RWPE1 (cell line): ENCODE results near the gene FAM199X.

Source experiments
- CTCF ChIA-PET: fragments of 350-600 bp; sonication (Branson Sonifier 250); formaldehyde crosslinking; extraction: SDS; loops from one replicate; lab custom pipeline; 2021; lab: Yijun Ruan, JAX
- POLR2A ChIA-PET: fragments of 400-600 bp; formaldehyde crosslinking; extraction: SDS; loops from one replicate; lab custom pipeline; 2020; ENCODE audit warnings: antibody characterized with exemption; ENCODE audit not compliant: low non-redundant PET; lab: Yijun Ruan, JAX
- DNase-seq: peaks from one replicate; pipeline ENCODE4 v3.0.0; 2012; ENCODE audit warnings: low spot score
- H3K27ac ChIP-seq: fragments of 450-650 bp; 2 replicates; pipeline ENCODE4 v1.5.1; 2017
- CTCF ChIP-seq: fragments of 450-650 bp; conservative IDR thresholded peaks from 2 replicates; pipeline ENCODE4 v1.5.1; 2017; ENCODE audit warnings: low read depth, mild to moderate bottlenecking

The FAM199X gene

GRCh38 chrX:104156630-104157529 is 9.4 kb upstream of the FAM199X start, which contains the start of gene SLC25A53:
TSS of gene SLC25A53 (minus strand) at chrX:104157009. CDS start at chrX:104105257, 51,752 bp downstream.
- peak; percentile 57 for DNase-seq
- TF ChIP-seq CTCF, result no peak
- POLR2A ChIA-PET, result interaction anchor here (1.2 kb wide), 1 partner anchor 10 kb away, joined by 4 read pairs; the partner anchor contains the start of gene FAM199X
- CTCF ChIA-PET, result interaction anchor here (0.6 to 1.3 kb wide), 2 partner anchors 9 to 1112 kb away, joined by 3 to 5 read pairs; partner anchors contain the start of gene FAM199X
- H3K27ac ChIP-seq, result peak within 1 kb of the TSS; percentile 89

- peak overlapping the region; percentile 79 for H3K27ac ChIP-seq
- no peak for TF ChIP-seq CTCF
- peak; percentile 12 for DNase-seq
- ChIA-PET POLR2A (interaction anchor here (1.0 kb wide), 1 partner anchor 10 kb away, joined by 4 read pairs; the partner anchor contains the start of gene SLC25A53), CTCF (interaction anchor here (1.0 to 1.2 kb wide), 2 partner anchors 9 to 10 kb away, joined by 3 to 5 read pairs; partner anchors contain the start of gene SLC25A53)
These were observed 633 bp downstream of the FAM199X start for GRCh38 chrX:104166735-104167436.

GRCh38 chrX:104168127-104168526 is 1.9 kb downstream of the FAM199X start:
- no peak overlapping the region for H3K27ac ChIP-seq
- POLR2A ChIA-PET, result no interaction called here
- no peak for TF ChIP-seq CTCF
- no peak for DNase-seq
- CTCF ChIA-PET, result no interaction called here

- ChIA-PET POLR2A (no interaction called here), CTCF (interaction anchor here (0.7 kb wide), 1 partner anchor 515 kb away, joined by 9 read pairs; no protein-coding TSS in a partner anchor)
- TF ChIP-seq CTCF, result no peak
- H3K27ac ChIP-seq, result no peak overlapping the region
- DNase-seq, result no peak
These were observed 5.9 kb downstream of the FAM199X start for GRCh38 chrX:104172121-104172520.

- TF ChIP-seq CTCF, result no peak
- POLR2A ChIA-PET, result no interaction called here
- no peak for DNase-seq
- H3K27ac ChIP-seq, result no peak overlapping the region
- CTCF ChIA-PET, result interaction anchor here (0.7 kb wide), 1 partner anchor 515 kb away, joined by 9 read pairs; no protein-coding TSS in a partner anchor
These were observed 6.5 kb downstream of the FAM199X start for GRCh38 chrX:104172788-104173187.

GRCh38 chrX:104173841-104174240 is 7.6 kb downstream of the FAM199X start:
- no peak overlapping the region for H3K27ac ChIP-seq
- POLR2A ChIA-PET, result no interaction called here
- CTCF ChIA-PET, result no interaction called here
- DNase-seq, result no peak
- no peak for TF ChIP-seq CTCF
